ENCODE measurements around the gene ARHGAP15. TPM values are rescaled to one million over a fixed set of nuclear protein-coding genes. Genes with fewer than 3 reads are reported as not detected.

Gene ARHGAP15
- total RNA-seq, 1 experiment from 2014 or later, result 0.42 TPM

DNA sequence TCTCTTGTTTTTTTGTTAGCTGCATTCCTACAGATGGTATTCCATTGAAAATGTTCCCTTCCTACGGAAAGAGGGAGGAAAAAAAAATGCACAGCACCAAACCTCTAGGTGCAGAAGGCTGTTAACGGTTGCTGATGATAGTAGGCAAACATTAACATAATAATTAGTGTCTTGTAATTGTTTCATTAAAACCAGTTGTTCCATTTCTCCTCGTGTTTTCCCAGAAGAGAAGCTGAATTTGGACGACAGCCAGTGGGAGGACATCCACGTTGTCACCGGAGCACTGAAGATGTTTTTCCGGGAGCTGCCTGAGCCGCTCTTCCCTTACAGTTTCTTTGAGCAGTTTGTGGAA lies 494.7 kb downstream of the ARHGAP15 start:
- Histone ChIP-seq H2AFZ (ENCODE audit: low read depth, low read length, poor library complexity, severe bottlenecking) (no peak overlapping the region), H4K20me1 (ENCODE audit: insufficient read depth) (no peaks in the 10 kb centered on the region), H3K27me3 (ENCODE audit: insufficient read depth, low read length) (no peaks in the 10 kb centered on the region), H3K4me2 (ENCODE audit: low read length) (no peak overlapping the region), H3K4me1 (ENCODE audit: control insufficient read depth in 1 of 2, insufficient read depth in 2 of 2, low read length in 2 of 2) (no peaks in the 10 kb centered on the region), H3K9me2 (ENCODE audit: insufficient read depth) (no peaks in the 10 kb centered on the region), H3K27ac (ENCODE audit: low read depth, low read length) (no peak overlapping the region), H3K79me2 (ENCODE audit: insufficient read depth, low read length) (no peaks in the 10 kb centered on the region), H3K9me3 (ENCODE audit: control insufficient read depth in 1 of 2, insufficient read depth in 1 of 2, low read depth in 1 of 2, low read length in 2 of 2) (no peaks in the 10 kb centered on the region), H3K4me3 (replicated peaks in 1 of 2; ENCODE audit: low read depth in 1 of 2, low read length in 2 of 2) (no peak overlapping the region), H3K9ac (ENCODE audit: low read length) (no peak overlapping the region), H3K36me3 (ENCODE audit: control insufficient read depth in 1 of 2, insufficient read depth in 2 of 2, low read length in 2 of 2) (no peaks in the 10 kb centered on the region)
- intact Hi-C loops (cut with micrococcal nuclease), result no loop called here
- no TSS peak for BruUV-seq (replicated peaks)
- DNase-seq (ENCODE audit: low read depth, low spot score) (no peak), ATAC-seq (no peak)
- ChIA-PET RAD21 (ENCODE audit: low non-redundant PET in 1 of 2, low total read pairs in 2 of 2, uncharacterized antibody in 2 of 2, unreplicated experiment in 2 of 2) (no interaction called here), CTCF (no interaction called here), POLR2A (no interaction called here)
- TF ChIP-seq CBX3 (IDR thresholded peaks at IDR 0.05; ENCODE audit: low read depth) (no peak), POLR2AphosphoS5 (IDR thresholded peaks at IDR 0.05; ENCODE audit: low read depth, low read length) (no peak), SP1 (IDR thresholded peaks at IDR 0.05; ENCODE audit: low read depth) (no peak), ELF1 (IDR thresholded peaks at IDR 0.05; ENCODE audit: borderline replicate concordance, low read depth) (no peak)
- TF ChIP-seq, protein P1, sequence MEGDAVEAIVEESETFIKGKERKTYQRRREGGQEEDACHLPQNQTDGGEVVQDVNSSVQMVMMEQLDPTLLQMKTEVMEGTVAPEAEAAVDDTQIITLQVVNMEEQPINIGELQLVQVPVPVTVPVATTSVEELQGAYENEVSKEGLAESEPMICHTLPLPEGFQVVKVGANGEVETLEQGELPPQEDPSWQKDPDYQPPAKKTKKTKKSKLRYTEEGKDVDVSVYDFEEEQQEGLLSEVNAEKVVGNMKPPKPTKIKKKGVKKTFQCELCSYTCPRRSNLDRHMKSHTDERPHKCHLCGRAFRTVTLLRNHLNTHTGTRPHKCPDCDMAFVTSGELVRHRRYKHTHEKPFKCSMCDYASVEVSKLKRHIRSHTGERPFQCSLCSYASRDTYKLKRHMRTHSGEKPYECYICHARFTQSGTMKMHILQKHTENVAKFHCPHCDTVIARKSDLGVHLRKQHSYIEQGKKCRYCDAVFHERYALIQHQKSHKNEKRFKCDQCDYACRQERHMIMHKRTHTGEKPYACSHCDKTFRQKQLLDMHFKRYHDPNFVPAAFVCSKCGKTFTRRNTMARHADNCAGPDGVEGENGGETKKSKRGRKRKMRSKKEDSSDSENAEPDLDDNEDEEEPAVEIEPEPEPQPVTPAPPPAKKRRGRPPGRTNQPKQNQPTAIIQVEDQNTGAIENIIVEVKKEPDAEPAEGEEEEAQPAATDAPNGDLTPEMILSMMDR (IDR thresholded peaks at IDR 0.05 in 2 of 3, conservative IDR thresholded peaks at IDR 0.05 in 1 of 3; ENCODE audit: borderline replicate concordance in 1 of 3, insufficient read depth in 1 of 3, low read depth in 2 of 3, low read length in 2 of 3), result no peak
- TF ChIP-seq, protein P2, sequence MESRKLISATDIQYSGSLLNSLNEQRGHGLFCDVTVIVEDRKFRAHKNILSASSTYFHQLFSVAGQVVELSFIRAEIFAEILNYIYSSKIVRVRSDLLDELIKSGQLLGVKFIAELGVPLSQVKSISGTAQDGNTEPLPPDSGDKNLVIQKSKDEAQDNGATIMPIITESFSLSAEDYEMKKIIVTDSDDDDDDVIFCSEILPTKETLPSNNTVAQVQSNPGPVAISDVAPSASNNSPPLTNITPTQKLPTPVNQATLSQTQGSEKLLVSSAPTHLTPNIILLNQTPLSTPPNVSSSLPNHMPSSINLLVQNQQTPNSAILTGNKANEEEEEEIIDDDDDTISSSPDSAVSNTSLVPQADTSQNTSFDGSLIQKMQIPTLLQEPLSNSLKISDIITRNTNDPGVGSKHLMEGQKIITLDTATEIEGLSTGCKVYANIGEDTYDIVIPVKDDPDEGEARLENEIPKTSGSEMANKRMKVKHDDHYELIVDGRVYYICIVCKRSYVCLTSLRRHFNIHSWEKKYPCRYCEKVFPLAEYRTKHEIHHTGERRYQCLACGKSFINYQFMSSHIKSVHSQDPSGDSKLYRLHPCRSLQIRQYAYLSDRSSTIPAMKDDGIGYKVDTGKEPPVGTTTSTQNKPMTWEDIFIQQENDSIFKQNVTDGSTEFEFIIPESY (IDR thresholded peaks at IDR 0.05; ENCODE audit: extremely low read depth, insufficient replicate concordance, low read length), result no peak
